HepG2 (cell line): ENCODE measurements around the gene NCOA1. TPM values are rescaled to one million over a fixed set of nuclear protein-coding genes. Genes with fewer than 3 reads are reported as not detected.

Source experiments
- ELF4 ChIP-seq: sonication (generic); formaldehyde crosslinking; IDR thresholded peaks from 2 replicates; pipeline ENCODE4 v1.5.0; 2020; ENCODE audit warnings: missing genetic modification reagents, mild to moderate bottlenecking, moderate library complexity, borderline replicate concordance
- GLMP ChIP-seq: sonication (generic); formaldehyde crosslinking; IDR thresholded peaks from 2 replicates; pipeline ENCODE4 v1.9.0; 2021; ENCODE audit warnings: missing genetic modification reagents, mild to moderate bottlenecking, borderline replicate concordance
- KIAA2018 ChIP-seq: sonication (generic); formaldehyde crosslinking; IDR thresholded peaks from 2 replicates; pipeline ENCODE4 v1.5.0; 2020; ENCODE audit warnings: mild to moderate bottlenecking, missing genetic modification reagents, borderline replicate concordance
- NFIB ChIP-seq: sonication (generic); formaldehyde crosslinking; IDR thresholded peaks from 2 replicates; pipeline ENCODE4 v1.9.0; 2021; ENCODE audit warnings: missing genetic modification reagents, mild to moderate bottlenecking, borderline replicate concordance
- REXO4 ChIP-seq: sonication (generic); formaldehyde crosslinking; IDR thresholded peaks from 2 replicates; pipeline ENCODE4 v1.8.0; 2022; ENCODE audit warnings: missing genetic modification reagents, mild to moderate bottlenecking, borderline replicate concordance
- ZBTB7B ChIP-seq: sonication (generic); formaldehyde crosslinking; IDR thresholded peaks from 2 replicates; pipeline ENCODE4 v1.4.0; 2020; ENCODE audit warnings: missing genetic modification reagents
- ZNF30 ChIP-seq: sonication (generic); formaldehyde crosslinking; IDR thresholded peaks from 2 replicates; pipeline ENCODE4 v1.5.0; 2020; ENCODE audit warnings: mild to moderate bottlenecking, missing genetic modification reagents
- ZNF724P ChIP-seq: sonication (generic); formaldehyde crosslinking; IDR thresholded peaks from 2 replicates; pipeline ENCODE4 v1.8.0; 2022; ENCODE audit warnings: missing genetic modification reagents, borderline replicate concordance
- polyA plus RNA-seq, 8 experiments: library from polyadenylated mRNA; depleted of rRNA in 3 of 8; stranded (reverse) in 7 of 8; unstranded in 1 of 8; fragments of >200 nt; fragmentation: Illumina TruSeq in 4 of 8; extraction: Trizol in 4 of 8; gene quantifications; 2 replicates each; pipeline versions ENCODE4 v1.2.1 to v1.2.3, GENCODE V29; 2011 to 2016; ENCODE audit warnings: low read depth in 4 of 8, missing spikeins in 1 of 8, mixed read lengths in 1 of 8; ENCODE audit not compliant: insufficient read depth in 1 of 8
- total RNA-seq, 5 experiments: library from RNA; depleted of rRNA; stranded (reverse); fragments of >200 nt; fragmentation: Illumina TruSeq; extraction: Trizol; gene quantifications; 2 replicates each; pipeline ENCODE4 v1.2.3, GENCODE V29; 2016; ENCODE audit warnings: low read depth in 1 of 5
- TF ChIP-seq, protein P1 (sequence below): sonication (generic); formaldehyde crosslinking; IDR thresholded peaks from 2 replicates; pipeline ENCODE4 v1.8.1; 2022; ENCODE audit warnings: low read depth, mild to moderate bottlenecking, missing genetic modification reagents
- TF ChIP-seq, protein P2 (sequence below): sonication (generic); formaldehyde crosslinking; IDR thresholded peaks from 2 replicates; pipeline ENCODE4 v1.4.0; 2020; ENCODE audit warnings: missing genetic modification reagents

NCOA1 gene
- total and polyA plus RNA-seq, 2 of the 13 experiments (the other 11 are each of a cell fraction or from before 2014, with no cell fraction given), result 10.0 to 10.4 TPM

DNA sequence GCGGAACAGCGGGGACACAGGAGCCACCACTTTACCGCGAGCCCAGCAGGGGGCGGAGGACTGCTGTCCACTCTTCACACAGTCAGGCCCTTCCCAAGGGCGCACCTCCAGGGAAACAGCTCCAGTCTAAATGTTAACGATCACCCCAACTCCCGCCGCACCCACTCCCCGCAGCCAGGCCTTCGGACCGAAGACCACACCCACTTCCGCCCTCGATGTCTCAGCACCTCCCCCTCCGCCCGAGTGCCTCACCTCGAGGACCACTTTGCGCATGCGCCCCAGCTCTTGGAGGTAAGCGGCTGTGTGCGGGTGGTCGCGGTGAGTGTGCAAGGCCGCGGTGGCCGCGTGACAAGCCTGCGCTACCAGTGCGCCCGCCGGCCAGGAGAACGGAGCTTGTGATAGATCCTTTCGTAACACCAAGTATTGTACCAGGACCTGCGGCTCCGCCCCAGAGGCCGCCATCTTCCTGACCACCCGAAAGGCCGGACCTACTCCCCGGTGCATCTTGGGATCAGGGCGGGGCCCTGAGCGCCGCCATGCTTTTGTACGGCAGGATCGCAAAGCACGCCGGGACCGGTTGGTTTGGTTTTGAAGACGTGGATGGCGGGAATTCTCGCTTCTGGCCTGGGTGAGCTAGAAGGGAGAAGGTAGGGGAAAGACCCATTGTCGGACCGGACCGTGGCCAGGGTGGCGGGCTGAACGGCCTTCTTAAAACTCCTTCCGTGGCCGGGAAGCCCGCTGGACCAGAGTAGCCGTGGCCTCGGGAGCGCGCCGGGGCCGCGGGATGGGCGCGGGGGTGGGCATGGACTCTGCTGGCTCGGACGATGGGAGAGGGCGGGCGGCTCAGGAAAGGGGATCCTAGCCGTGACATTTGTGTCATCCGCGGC lies 302.1 kb downstream of the NCOA1 start, which contains the start of the genes CENPO and PTRHD1 (continued):
- TF ChIP-seq, protein P1, sequence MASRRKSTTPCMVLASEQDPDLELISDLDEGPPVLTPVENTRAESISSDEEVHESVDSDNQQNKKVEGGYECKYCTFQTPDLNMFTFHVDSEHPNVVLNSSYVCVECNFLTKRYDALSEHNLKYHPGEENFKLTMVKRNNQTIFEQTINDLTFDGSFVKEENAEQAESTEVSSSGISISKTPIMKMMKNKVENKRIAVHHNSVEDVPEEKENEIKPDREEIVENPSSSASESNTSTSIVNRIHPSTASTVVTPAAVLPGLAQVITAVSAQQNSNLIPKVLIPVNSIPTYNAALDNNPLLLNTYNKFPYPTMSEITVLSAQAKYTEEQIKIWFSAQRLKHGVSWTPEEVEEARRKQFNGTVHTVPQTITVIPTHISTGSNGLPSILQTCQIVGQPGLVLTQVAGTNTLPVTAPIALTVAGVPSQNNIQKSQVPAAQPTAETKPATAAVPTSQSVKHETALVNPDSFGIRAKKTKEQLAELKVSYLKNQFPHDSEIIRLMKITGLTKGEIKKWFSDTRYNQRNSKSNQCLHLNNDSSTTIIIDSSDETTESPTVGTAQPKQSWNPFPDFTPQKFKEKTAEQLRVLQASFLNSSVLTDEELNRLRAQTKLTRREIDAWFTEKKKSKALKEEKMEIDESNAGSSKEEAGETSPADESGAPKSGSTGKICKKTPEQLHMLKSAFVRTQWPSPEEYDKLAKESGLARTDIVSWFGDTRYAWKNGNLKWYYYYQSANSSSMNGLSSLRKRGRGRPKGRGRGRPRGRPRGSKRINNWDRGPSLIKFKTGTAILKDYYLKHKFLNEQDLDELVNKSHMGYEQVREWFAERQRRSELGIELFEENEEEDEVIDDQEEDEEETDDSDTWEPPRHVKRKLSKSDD, result peak; percentile 94; the same call in 1 of the 2 replicates
- TF ChIP-seq ZNF724P (peak; percentile 62; the same call in 1 of the 2 replicates), ZBTB7B (CRISPR knock-in tag) (peak; percentile 73; the same call in 1 of the 2 replicates), GLMP (no peak), NFIB (no peak), KIAA2018 (CRISPR knock-in tag) (0 out of 2 replicates have a peak, but pooled peaks have one; percentile 14), ELF4 (CRISPR knock-in tag) (peak; percentile 87), REXO4 (CRISPR knock-in tag) (peak; percentile 90; the same call in 1 of the 2 replicates), ZNF30 (CRISPR knock-in tag) (no peak)
- TF ChIP-seq, protein P2, sequence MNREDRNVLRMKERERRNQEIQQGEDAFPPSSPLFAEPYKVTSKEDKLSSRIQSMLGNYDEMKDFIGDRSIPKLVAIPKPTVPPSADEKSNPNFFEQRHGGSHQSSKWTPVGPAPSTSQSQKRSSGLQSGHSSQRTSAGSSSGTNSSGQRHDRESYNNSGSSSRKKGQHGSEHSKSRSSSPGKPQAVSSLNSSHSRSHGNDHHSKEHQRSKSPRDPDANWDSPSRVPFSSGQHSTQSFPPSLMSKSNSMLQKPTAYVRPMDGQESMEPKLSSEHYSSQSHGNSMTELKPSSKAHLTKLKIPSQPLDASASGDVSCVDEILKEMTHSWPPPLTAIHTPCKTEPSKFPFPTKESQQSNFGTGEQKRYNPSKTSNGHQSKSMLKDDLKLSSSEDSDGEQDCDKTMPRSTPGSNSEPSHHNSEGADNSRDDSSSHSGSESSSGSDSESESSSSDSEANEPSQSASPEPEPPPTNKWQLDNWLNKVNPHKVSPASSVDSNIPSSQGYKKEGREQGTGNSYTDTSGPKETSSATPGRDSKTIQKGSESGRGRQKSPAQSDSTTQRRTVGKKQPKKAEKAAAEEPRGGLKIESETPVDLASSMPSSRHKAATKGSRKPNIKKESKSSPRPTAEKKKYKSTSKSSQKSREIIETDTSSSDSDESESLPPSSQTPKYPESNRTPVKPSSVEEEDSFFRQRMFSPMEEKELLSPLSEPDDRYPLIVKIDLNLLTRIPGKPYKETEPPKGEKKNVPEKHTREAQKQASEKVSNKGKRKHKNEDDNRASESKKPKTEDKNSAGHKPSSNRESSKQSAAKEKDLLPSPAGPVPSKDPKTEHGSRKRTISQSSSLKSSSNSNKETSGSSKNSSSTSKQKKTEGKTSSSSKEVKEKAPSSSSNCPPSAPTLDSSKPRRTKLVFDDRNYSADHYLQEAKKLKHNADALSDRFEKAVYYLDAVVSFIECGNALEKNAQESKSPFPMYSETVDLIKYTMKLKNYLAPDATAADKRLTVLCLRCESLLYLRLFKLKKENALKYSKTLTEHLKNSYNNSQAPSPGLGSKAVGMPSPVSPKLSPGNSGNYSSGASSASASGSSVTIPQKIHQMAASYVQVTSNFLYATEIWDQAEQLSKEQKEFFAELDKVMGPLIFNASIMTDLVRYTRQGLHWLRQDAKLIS, result no peak; the same call in 1 of the 2 replicates
